GM06990 (cell line): ENCODE results near the gene PRKCZ.

Experiments
- DNase-seq: peaks from one replicate; pipeline ENCODE4 v3.0.0-alpha.2; 2011; ENCODE audit not compliant: insufficient read length; ENCODE audit errors: extremely low read depth
- H3K27me3 ChIP-seq: replicated peaks from 2 replicates; pipeline ENCODE4 v1.6.0; 2011; ENCODE audit warnings: low read length; ENCODE audit not compliant: control insufficient read depth, insufficient read depth
- H3K36me3 ChIP-seq: 2 replicates; pipeline ENCODE4 v1.5.1; 2011; ENCODE audit warnings: low read length; ENCODE audit not compliant: control insufficient read depth, insufficient read depth
- H3K4me3 ChIP-seq: replicated peaks from 2 replicates; pipeline ENCODE4 v1.5.1; 2011; ENCODE audit warnings: low read depth, mild to moderate bottlenecking, control low read depth, low read length
- CTCF ChIP-seq: IDR thresholded peaks from 2 replicates; pipeline ENCODE4 v1.5.1; 2011; ENCODE audit warnings: low read length, control low read depth, mild to moderate bottlenecking, inconsistent platforms; ENCODE audit not compliant: insufficient read depth, poor library complexity, severe bottlenecking

Gene PRKCZ

GRCh38 chr1:2203671-2204414 is 153.6 kb downstream of the PRKCZ start:
- no peak for DNase-seq
- Histone ChIP-seq H3K36me3 (no peaks in the 10 kb centered on the region), H3K27me3 (no peaks in the 10 kb centered on the region; the same call in 1 of the 2 replicates), H3K4me3 (no peak overlapping the region)
- TF ChIP-seq CTCF, result no peak

GRCh38 chr1:2204415-2205190 is 154.4 kb downstream of the PRKCZ start:
- Histone ChIP-seq H3K4me3 (peak overlapping the region; percentile 50), H3K36me3 (no peaks in the 10 kb centered on the region), H3K27me3 (no peaks in the 10 kb centered on the region; the same call in 1 of the 2 replicates)
- DNase-seq, result peak; percentile 64
- TF ChIP-seq CTCF, result no peak

- peak; percentile 83 for DNase-seq
- no peaks in the 10 kb centered on the region; the same call in 1 of the 2 replicates for H3K27me3 ChIP-seq
- H3K36me3 ChIP-seq, result no peaks in the 10 kb centered on the region
- H3K4me3 ChIP-seq, result peak overlapping the region; percentile 61
- TF ChIP-seq CTCF, result no peak
Measured at GRCh38 chr1:2205191-2205952, 155.2 kb downstream of the PRKCZ start.

- H3K4me3 ChIP-seq, result no peak overlapping the region
- no peak for TF ChIP-seq CTCF
- H3K36me3 ChIP-seq, result no peaks in the 10 kb centered on the region
- H3K27me3 ChIP-seq, result no peaks in the 10 kb centered on the region; the same call in 1 of the 2 replicates
- DNase-seq, result peak; percentile 13
Measured at GRCh38 chr1:2206813-2207487, 156.7 kb downstream of the PRKCZ start.
